HG02870 (cell line): ENCODE measurements around the gene OR8U1.
"Not testable (repeated sequence)": the region's sequence is repeated elsewhere in the genome, so short reads cannot be mapped to it uniquely, and the experiment has no call there.

Source experiments
- ATAC-seq: cut with Tn5 transposase; IDR thresholded peaks from one replicate; pipeline ENCODE4 v1.9.1; 2021; ENCODE audit warnings: mild to moderate bottlenecking, moderate library complexity; ENCODE audit not compliant: unreplicated experiment

The OR8U1 gene

GRCh38 chr11:56375324-56375723 lies at the start of gene OR8U1:
Gene OR8U1, plus strand, starts transcription at chr11:56375624. Its CDS starts 0 bp downstream, at chr11:56375624.
- no peak for ATAC-seq

- no peak for ATAC-seq
These were observed 43.4 kb upstream of the OR8U1 start for GRCh38 chr11:56331861-56332491.

GRCh38 chr11:56333156-56333555 lies 42.3 kb upstream of the OR8U1 start:
- ATAC-seq: no peak

- no peak for ATAC-seq
These were observed 35.1 kb upstream of the OR8U1 start for GRCh38 chr11:56340289-56340688.

GRCh38 chr11:56345739-56346138 lies 29.7 kb upstream of the OR8U1 start, which contains the start of gene OR8K1:
Gene OR8K1, plus strand, starts transcription at chr11:56346039. Its CDS starts 0 bp downstream, at chr11:56346039.
- no peak for ATAC-seq

- no peak for ATAC-seq
These were observed 21.4 kb upstream of the OR8U1 start, which contains the start of gene OR8J1 for GRCh38 chr11:56353991-56354390. Gene OR8J1, plus strand, starts transcription at chr11:56354291. Its CDS starts 5,956 bp downstream, at chr11:56360247.

GRCh38 chr11:56380120-56380519 lies 4.7 kb downstream of the OR8U1 start:
- no peak for ATAC-seq

- no peak for ATAC-seq
These were observed 19.0 kb downstream of the OR8U1 start for GRCh38 chr11:56394381-56394780.

- ATAC-seq: no peak
These were observed 20.6 kb downstream of the OR8U1 start for GRCh38 chr11:56396047-56396446.

GRCh38 chr11:56401858-56402461 lies 26.5 kb downstream of the OR8U1 start:
- not testable (repeated sequence) for ATAC-seq

- ATAC-seq: no peak
These were observed 29.0 kb downstream of the OR8U1 start for GRCh38 chr11:56404393-56404792.

- ATAC-seq: no peak
These were observed 35.4 kb downstream of the OR8U1 start for GRCh38 chr11:56410801-56411200.

- ATAC-seq: no peak
These were observed 37.0 kb downstream of the OR8U1 start, which contains the start of gene OR5AL1 for GRCh38 chr11:56412396-56412795. Gene OR5AL1, plus strand, starts transcription at chr11:56412696.
